ENCODE data around the gene ZBTB12. TPM values are rescaled to one million over a fixed set of nuclear protein-coding genes. Genes with fewer than 3 reads are reported as not detected.
"Not testable (repeated sequence)": the region's sequence is repeated elsewhere in the genome, so short reads cannot be mapped to it uniquely, and the experiment has no call there.

ZBTB12 gene
- total and polyA plus RNA-seq, 4 donors: 1.2 to 4.9 (median 2.6) TPM

DNA sequence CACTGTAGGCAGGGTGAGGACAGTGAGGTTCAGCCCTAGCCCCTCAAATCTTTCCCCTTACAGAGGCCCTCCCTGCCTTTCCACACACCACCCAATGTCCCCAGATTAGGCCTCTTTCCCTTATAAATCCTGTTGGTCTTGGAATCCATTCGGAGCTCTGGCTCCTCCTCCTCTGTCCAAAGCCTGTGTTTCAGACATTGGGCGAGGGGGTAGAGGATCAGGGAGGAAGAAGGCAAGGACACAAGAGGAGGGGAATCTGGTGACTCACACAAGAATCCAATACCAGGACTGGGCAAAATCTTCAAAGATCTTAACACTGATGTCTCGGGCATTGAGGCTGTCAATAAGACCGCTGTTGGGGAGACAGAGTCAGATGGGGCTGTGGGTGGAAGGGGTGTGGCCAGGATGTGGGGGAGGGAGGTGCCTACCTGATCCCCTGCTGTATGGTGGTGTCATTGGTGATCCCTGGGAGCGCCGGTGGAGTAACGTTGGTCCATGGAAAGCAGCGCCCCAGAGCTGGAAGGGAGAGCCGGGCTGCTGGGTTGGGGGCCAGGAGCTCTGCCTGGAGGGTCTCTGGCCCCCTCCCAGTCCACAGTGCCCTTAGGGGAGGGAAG lies 30.7 kb downstream of the ZBTB12 start:
- H3K4me1 ChIP-seq (ENCODE audit: control insufficient read depth in 1 of 2, insufficient read depth in 2 of 2, low read length in 2 of 2): no peaks in the 10 kb centered on the region
- no peaks in the 10 kb centered on the region for H3K27me3 ChIP-seq (ENCODE audit: control insufficient read depth in 1 of 2, insufficient read depth in 2 of 2, low read length in 1 of 2)
- ATAC-seq (ENCODE audit: low FRiP score) (no peak), DNase-seq (no peak)
- no peaks in the 10 kb centered on the region for H3K9me3 ChIP-seq (ENCODE audit: control insufficient read depth, low read length)
- no peak overlapping the region for H3K27ac ChIP-seq (ENCODE audit: low read depth in 1 of 2, low read length in 2 of 2)
- no peaks in the 10 kb centered on the region for H3K36me3 ChIP-seq (ENCODE audit: control insufficient read depth in 1 of 2, insufficient read depth in 2 of 2, low read length in 1 of 2)
- H3K4me3 ChIP-seq (ENCODE audit: low read length in 2 of 2): no peak overlapping the region
- 47 to 62% methylated on average over 9 of the region's 9 CpGs for WGBS, 2 donors
- intact Hi-C loops (cut with DNase I): no loop called here

DNA sequence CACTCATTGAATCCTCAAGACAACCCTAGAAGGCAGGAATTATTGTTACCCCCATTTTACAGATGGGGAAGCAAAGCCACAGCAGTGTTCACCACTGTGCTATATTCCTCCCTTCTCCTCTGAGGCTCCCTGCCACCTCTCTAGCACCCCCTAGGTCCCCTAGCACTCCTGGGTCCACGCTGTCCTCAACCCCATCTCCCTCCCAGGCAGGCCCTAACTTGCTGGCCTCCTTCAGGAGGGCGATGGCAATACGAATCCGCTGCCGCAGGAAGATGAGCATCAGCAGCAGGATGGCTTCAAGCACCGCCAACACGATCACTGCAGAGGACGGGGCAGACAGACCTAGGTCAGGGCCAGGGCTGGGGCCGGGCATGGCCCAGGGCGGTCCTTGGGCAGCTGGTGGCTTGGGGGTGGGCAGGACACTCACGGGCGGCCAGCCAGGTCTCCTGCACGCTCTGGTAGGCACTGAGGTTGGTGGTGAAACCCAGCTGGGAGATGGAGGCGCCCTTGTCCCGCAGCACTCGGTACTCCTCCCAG lies 31.4 kb downstream of the ZBTB12 start:
- Histone ChIP-seq H3K9me3 (ENCODE audit: control insufficient read depth, low read length) (no peaks in the 10 kb centered on the region), H3K4me3 (ENCODE audit: low read length in 2 of 2) (no peak overlapping the region), H3K4me1 (ENCODE audit: control insufficient read depth in 1 of 2, insufficient read depth in 2 of 2, low read length in 2 of 2) (no peaks in the 10 kb centered on the region), H3K36me3 (ENCODE audit: control insufficient read depth in 1 of 2, insufficient read depth in 2 of 2, low read length in 1 of 2) (no peaks in the 10 kb centered on the region), H3K27ac (ENCODE audit: low read depth in 1 of 2, low read length in 2 of 2) (no peak overlapping the region), H3K27me3 (ENCODE audit: control insufficient read depth in 1 of 2, insufficient read depth in 2 of 2, low read length in 1 of 2) (no peaks in the 10 kb centered on the region)
- DNase-seq (no peak), ATAC-seq (ENCODE audit: low FRiP score) (no peak)
- intact Hi-C loops (cut with DNase I): no loop called here
- 64 to 68% methylated on average over 16 of the region's 16 CpGs for WGBS, 2 donors

DNA sequence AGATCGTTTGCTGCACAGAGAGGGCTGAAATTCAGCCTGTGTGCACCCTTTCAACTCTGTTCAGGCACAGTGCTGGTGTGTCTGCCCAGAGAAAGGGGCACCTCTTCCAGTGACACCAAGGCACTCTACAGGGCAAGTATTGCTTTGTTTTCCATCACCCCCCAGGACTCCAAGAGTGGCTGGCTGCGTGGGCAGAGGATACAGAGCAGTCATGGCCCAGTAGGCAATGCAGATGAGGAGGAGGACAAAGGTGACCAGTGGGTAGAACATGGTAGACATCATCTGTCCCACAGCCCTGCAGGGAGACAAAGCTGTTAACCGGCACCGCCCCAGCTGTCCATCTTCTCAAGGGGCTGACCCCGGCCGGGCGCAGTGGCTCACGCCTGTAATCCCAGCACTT lies 32.5 kb downstream of the ZBTB12 start:
- no peak overlapping the region for H3K4me3 ChIP-seq (ENCODE audit: low read length in 2 of 2)
- no peaks in the 10 kb centered on the region for H3K4me1 ChIP-seq (ENCODE audit: control insufficient read depth in 1 of 2, insufficient read depth in 2 of 2, low read length in 2 of 2)
- H3K36me3 ChIP-seq (ENCODE audit: control insufficient read depth in 1 of 2, insufficient read depth in 2 of 2, low read length in 1 of 2): no peaks in the 10 kb centered on the region
- no peak overlapping the region for H3K27ac ChIP-seq (ENCODE audit: low read depth in 1 of 2, low read length in 2 of 2)
- WGBS, 2 donors: 80 to 83% methylated on average over 8 of the region's 8 CpGs
- H3K27me3 ChIP-seq (ENCODE audit: control insufficient read depth in 1 of 2, insufficient read depth in 2 of 2, low read length in 1 of 2): no peaks in the 10 kb centered on the region
- H3K9me3 ChIP-seq (ENCODE audit: control insufficient read depth, low read length): no peaks in the 10 kb centered on the region
- intact Hi-C loops (cut with DNase I): loop anchor here in 1 of 2 donors (10.0 kb wide), 1 partner anchor 185 kb away; the partner anchor contains the start of gene LY6G5C
- DNase-seq: no peak
- no peak for ATAC-seq (ENCODE audit: low FRiP score)

DNA sequence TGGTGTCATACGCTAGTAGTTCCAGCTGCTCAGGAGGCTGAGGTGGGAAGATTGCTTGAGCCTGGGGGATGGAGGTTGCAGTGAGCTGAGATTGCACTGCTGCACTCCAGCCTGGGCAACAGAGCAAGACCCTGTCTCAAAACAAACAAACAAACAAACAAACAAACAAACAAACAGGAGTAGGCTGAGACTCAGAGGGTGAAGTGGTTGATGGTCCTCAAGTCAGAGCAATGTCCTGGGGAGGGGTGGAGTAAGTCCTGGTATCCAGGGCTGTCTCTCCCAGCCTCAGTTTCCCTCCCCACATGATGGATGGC lies 33.3 kb downstream of the ZBTB12 start:
- not testable (repeated sequence) for H3K36me3 ChIP-seq (ENCODE audit: control insufficient read depth in 1 of 2, insufficient read depth in 2 of 2, low read length in 1 of 2); ATAC-seq (ENCODE audit: low FRiP score); H3K27ac ChIP-seq (ENCODE audit: low read depth in 1 of 2, low read length in 2 of 2); H3K4me3 ChIP-seq (ENCODE audit: low read length in 2 of 2); H3K9me3 ChIP-seq (ENCODE audit: control insufficient read depth, low read length); H3K4me1 ChIP-seq (ENCODE audit: control insufficient read depth in 1 of 2, insufficient read depth in 2 of 2, low read length in 2 of 2); H3K27me3 ChIP-seq (ENCODE audit: control insufficient read depth in 1 of 2, insufficient read depth in 2 of 2, low read length in 1 of 2); DNase-seq
- 73 to 83% methylated on average over 1 of the region's 1 CpG for WGBS, 2 donors
- intact Hi-C loops (cut with DNase I): loop anchor here in 1 of 2 donors (10.0 kb wide), 1 partner anchor 184 kb away; the partner anchor contains the start of gene LY6G5C

- no peaks in the 10 kb centered on the region for H3K9me3 ChIP-seq (ENCODE audit: control insufficient read depth, low read length)
- ATAC-seq (ENCODE audit: low FRiP score) (no peak), DNase-seq (no peak)
- H3K4me3 ChIP-seq (ENCODE audit: low read length in 2 of 2): no peak overlapping the region
- no peaks in the 10 kb centered on the region for H3K36me3 ChIP-seq (ENCODE audit: control insufficient read depth in 1 of 2, insufficient read depth in 2 of 2, low read length in 1 of 2)
- H3K27me3 ChIP-seq (ENCODE audit: control insufficient read depth in 1 of 2, insufficient read depth in 2 of 2, low read length in 1 of 2): no peaks in the 10 kb centered on the region
- H3K27ac ChIP-seq (ENCODE audit: low read depth in 1 of 2, low read length in 2 of 2): no peak overlapping the region
- H3K4me1 ChIP-seq (ENCODE audit: control insufficient read depth in 1 of 2, insufficient read depth in 2 of 2, low read length in 2 of 2): no peaks in the 10 kb centered on the region
- intact Hi-C loops (cut with DNase I): loop anchor here in 1 of 2 donors (10.0 kb wide), 1 partner anchor 181 kb away; the partner anchor contains the start of gene LY6G5C
- WGBS, 2 donors: 85 to 88% methylated on average over 21 of the region's 21 CpGs
Measured at GRCh38 chr6:31865205-31866118, 36.4 kb downstream of the ZBTB12 start.

DNA sequence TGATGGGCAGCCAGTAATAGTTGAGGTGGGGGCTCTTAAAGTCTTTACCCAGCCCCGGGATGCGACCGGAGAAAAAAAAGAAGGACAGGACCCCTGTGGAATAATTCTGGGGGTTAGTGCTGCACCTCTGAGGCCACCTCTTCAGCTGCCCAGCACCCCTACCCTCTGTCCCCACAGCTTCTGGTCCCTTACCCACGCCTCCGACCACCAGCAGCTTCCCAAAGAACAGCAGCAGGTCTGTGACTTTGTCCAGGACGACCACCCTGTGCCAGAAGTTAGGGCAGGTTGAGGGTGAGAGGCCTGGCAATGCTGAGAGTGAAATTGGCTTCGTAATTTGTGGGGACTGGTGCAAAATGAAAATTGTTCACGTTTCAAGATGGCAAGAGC lies 37.1 kb downstream of the ZBTB12 start:
- Histone ChIP-seq H3K27me3 (ENCODE audit: control insufficient read depth in 1 of 2, insufficient read depth in 2 of 2, low read length in 1 of 2) (no peaks in the 10 kb centered on the region), H3K27ac (ENCODE audit: low read depth in 1 of 2, low read length in 2 of 2) (no peak overlapping the region), H3K4me1 (ENCODE audit: control insufficient read depth in 1 of 2, insufficient read depth in 2 of 2, low read length in 2 of 2) (no peaks in the 10 kb centered on the region), H3K9me3 (ENCODE audit: control insufficient read depth, low read length) (no peaks in the 10 kb centered on the region), H3K4me3 (ENCODE audit: low read length in 2 of 2) (no peak overlapping the region), H3K36me3 (ENCODE audit: control insufficient read depth in 1 of 2, insufficient read depth in 2 of 2, low read length in 1 of 2) (no peaks in the 10 kb centered on the region)
- intact Hi-C loops (cut with DNase I): loop anchor here in 1 of 2 donors (10.0 kb wide), 1 partner anchor 180 kb away; the partner anchor contains the start of gene LY6G5C
- WGBS, 2 donors: 81 to 82% methylated on average over 8 of the region's 8 CpGs
- DNase-seq: no peak
- no peak for ATAC-seq (ENCODE audit: low FRiP score)

- H3K36me3 ChIP-seq (ENCODE audit: control insufficient read depth in 1 of 2, insufficient read depth in 2 of 2, low read length in 1 of 2); H3K27me3 ChIP-seq (ENCODE audit: control insufficient read depth in 1 of 2, insufficient read depth in 2 of 2, low read length in 1 of 2); ATAC-seq (ENCODE audit: low FRiP score); H3K4me1 ChIP-seq (ENCODE audit: control insufficient read depth in 1 of 2, insufficient read depth in 2 of 2, low read length in 2 of 2); H3K4me3 ChIP-seq (ENCODE audit: low read length in 2 of 2); DNase-seq; H3K9me3 ChIP-seq (ENCODE audit: control insufficient read depth, low read length): not testable (repeated sequence)
- H3K27ac ChIP-seq (ENCODE audit: low read depth in 1 of 2, low read length in 2 of 2): peak overlapping the region in 1 of 2 donors; percentile 10
- WGBS, 2 donors: 20 to 22% methylated on average over 16 of the region's 16 CpGs
- intact Hi-C loops (cut with DNase I): loop anchor here in 1 of 2 donors (10.0 kb wide), 1 partner anchor 179 kb away; the partner anchor contains the start of gene LY6G5C
Measured at GRCh38 chr6:31864123-31864562, 37.7 kb downstream of the ZBTB12 start.

DNA sequence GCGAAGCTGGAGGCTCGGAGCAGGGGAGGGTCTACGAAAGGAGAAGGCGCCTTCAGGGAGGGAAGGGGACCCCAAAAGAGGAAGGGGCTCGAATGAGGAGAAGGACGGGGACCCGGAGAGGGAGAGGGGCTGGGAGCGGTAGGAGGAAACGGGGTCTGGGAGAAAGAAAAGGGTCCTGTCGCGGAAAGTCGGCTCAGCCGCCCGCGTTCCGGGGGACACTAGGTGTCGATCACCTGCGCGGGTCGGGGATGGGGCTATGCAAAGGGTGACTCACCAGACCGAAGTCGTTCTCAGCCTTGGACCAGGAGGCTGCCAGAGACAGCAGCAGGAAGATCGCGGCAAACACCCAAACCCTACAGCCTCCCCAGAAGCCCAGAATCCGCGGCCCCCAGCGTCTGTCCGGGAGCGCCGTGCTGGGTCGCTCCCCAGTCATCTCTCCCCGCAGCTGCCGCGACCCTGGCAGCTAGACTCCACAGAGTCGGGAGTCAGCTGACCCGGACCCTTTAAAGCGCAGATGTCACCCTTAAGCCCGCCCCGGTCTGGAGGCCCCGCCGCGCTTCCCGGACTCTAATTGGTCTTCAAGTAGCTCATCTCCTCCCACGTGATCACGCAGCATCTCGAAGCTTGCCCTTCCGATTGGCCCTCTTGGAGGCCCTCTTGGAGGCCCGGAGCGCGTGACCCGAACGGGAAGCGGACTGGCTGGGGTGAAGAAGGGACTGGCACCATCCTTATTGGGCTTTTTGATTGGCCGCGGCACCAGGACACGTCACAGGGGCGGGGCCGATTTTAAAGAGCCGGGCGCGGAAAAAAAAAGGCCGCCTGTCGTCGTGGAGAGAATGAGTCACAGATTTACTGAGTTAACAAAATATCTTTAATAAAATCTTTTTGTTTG lies 39.3 kb downstream of the ZBTB12 start, which contains the start of gene NEU1:
NEU1 (minus strand) TSS at position 478 of the 892 bp plus-strand sequence; CDS start at position 433, 45 bp downstream.
- H3K36me3 ChIP-seq (ENCODE audit: control insufficient read depth in 1 of 2, insufficient read depth in 2 of 2, low read length in 1 of 2): no peaks in the 10 kb centered on the region
- H3K9me3 ChIP-seq (ENCODE audit: control insufficient read depth, low read length): no peaks in the 10 kb centered on the region
- peak within 1 kb of the TSS; percentile 43 to 48 for H3K4me3 ChIP-seq (ENCODE audit: low read length in 2 of 2)
- peak within 1 kb of the TSS in 1 of 2 donors; percentile 74 for H3K27ac ChIP-seq (ENCODE audit: low read depth in 1 of 2, low read length in 2 of 2)
- H3K27me3 ChIP-seq (ENCODE audit: control insufficient read depth in 1 of 2, insufficient read depth in 2 of 2, low read length in 1 of 2): no peaks in the 10 kb centered on the region
- WGBS, 2 donors: 0 to 1% methylated on average over 58 to 64 of the region's 64 CpGs
- H3K4me1 ChIP-seq (ENCODE audit: control insufficient read depth in 1 of 2, insufficient read depth in 2 of 2, low read length in 2 of 2): no peaks in the 10 kb centered on the region
- DNase-seq: peak; percentile 99 to 100
- peak; percentile 98 for ATAC-seq (ENCODE audit: low FRiP score)
- intact Hi-C loops (cut with DNase I): loop anchor here in 1 of 2 donors (2.0 to 10.0 kb wide), 2 partner anchors 28 to 178 kb away; partner anchors contain the start of gene LY6G5C

Data from aorta (tissue), 5 donors.